WTC11 (cell line): ENCODE data around the gene PRSS53. TPM values are rescaled to one million over a fixed set of nuclear protein-coding genes. Genes with fewer than 3 reads are reported as not detected.

Source experiments
- ATAC-seq: fragments of 200-7000 bp; cut with Tn5 transposase; 2 replicates; pipeline ENCODE4 v1.10.0; 2021; ENCODE audit warnings: mild to moderate bottlenecking, moderate library complexity
- CTCF ChIA-PET: fragments of 300-600 bp; sonication (Branson Sonifier 250); formaldehyde crosslinking; loops from one replicate; lab custom pipeline; 2021; ENCODE audit warnings: antibody characterized with exemption; lab: Charles Lee
- POLR2A ChIA-PET: fragments of 350-600 bp; sonication (Branson Sonifier 250); formaldehyde crosslinking; loops from one replicate; lab custom pipeline; 2021; ENCODE audit warnings: antibody characterized with exemption; lab: Charles Lee
- DNase-seq: peaks from one replicate; pipeline ENCODE4 v3.0.0; 2021; ENCODE audit warnings: low spot score
- H3K27ac Mint-ChIP-seq: 2 replicates; pipeline ENCODE4 v1.8.0; 2021; ENCODE audit warnings: mixed read lengths
- H3K27me3 Mint-ChIP-seq: 2 replicates; pipeline ENCODE4 v1.8.0; 2021; ENCODE audit warnings: low read depth, mild to moderate bottlenecking, moderate library complexity, mixed read lengths
- H3K36me3 Mint-ChIP-seq: 2 replicates; pipeline ENCODE4 v1.8.0; 2021; ENCODE audit warnings: mixed read lengths
- H3K4me1 Mint-ChIP-seq: 2 replicates; pipeline ENCODE4 v1.8.0; 2022; ENCODE audit warnings: mixed read lengths
- H3K4me3 Mint-ChIP-seq: 2 replicates; pipeline ENCODE4 v1.8.0; 2021; ENCODE audit warnings: mild to moderate bottlenecking, moderate library complexity, mixed read lengths
- H3K9me3 Mint-ChIP-seq: 2 replicates; pipeline ENCODE4 v1.8.0; 2021; ENCODE audit warnings: mixed read lengths
- E2F5 ChIP-seq: sonication (generic); formaldehyde crosslinking; IDR thresholded peaks from 2 replicates; pipeline ENCODE4 v1.8.1; 2022; ENCODE audit warnings: mild to moderate bottlenecking, moderate library complexity, missing genetic modification reagents
- GABPB1 ChIP-seq: sonication (generic); formaldehyde crosslinking; IDR thresholded peaks from 2 replicates; pipeline ENCODE4 v1.8.1; 2023; ENCODE audit warnings: mild to moderate bottlenecking, missing genetic modification reagents
- HMGXB4 ChIP-seq: sonication (generic); formaldehyde crosslinking; IDR thresholded peaks from 2 replicates; pipeline ENCODE4 v1.8.1; 2023; ENCODE audit warnings: mild to moderate bottlenecking, moderate library complexity, missing genetic modification reagents
- IRF2 ChIP-seq: sonication (generic); formaldehyde crosslinking; IDR thresholded peaks from 2 replicates; pipeline ENCODE4 v1.8.0; 2022; ENCODE audit warnings: low read depth, missing genetic modification reagents, borderline replicate concordance
- JAZF1 ChIP-seq: fragments of 250-450 bp; sonication (Bioruptor Pico); IDR thresholded peaks from 2 replicates; pipeline ENCODE4 v1.9.0; 2021; ENCODE audit warnings: moderate library complexity, mild to moderate bottlenecking, inconsistent platforms
- SP1 ChIP-seq: sonication (generic); formaldehyde crosslinking; conservative IDR thresholded peaks from 2 replicates; pipeline ENCODE4 v1.8.1; 2022; ENCODE audit warnings: missing genetic modification reagents
- STAT6 ChIP-seq: sonication (generic); formaldehyde crosslinking; conservative IDR thresholded peaks from 2 replicates; pipeline ENCODE4 v1.8.1; 2023; ENCODE audit warnings: mild to moderate bottlenecking, low read depth, missing genetic modification reagents, moderate library complexity
- ZNF121 ChIP-seq: sonication (generic); formaldehyde crosslinking; IDR thresholded peaks from 2 replicates; pipeline ENCODE4 v1.8.0; 2023; ENCODE audit warnings: missing genetic modification reagents
- ZNF219 ChIP-seq: sonication (generic); formaldehyde crosslinking; IDR thresholded peaks from 2 replicates; pipeline ENCODE4 v1.8.0; 2023; ENCODE audit warnings: missing genetic modification reagents, mild to moderate bottlenecking, borderline replicate concordance
- ZNF263 ChIP-seq: sonication (generic); formaldehyde crosslinking; IDR thresholded peaks from 2 replicates; pipeline ENCODE4 v1.8.1; 2022; ENCODE audit warnings: low read depth, mild to moderate bottlenecking, moderate library complexity, missing genetic modification reagents
- ZNF423 ChIP-seq: fragments of 250-450 bp; sonication (Bioruptor Pico); IDR thresholded peaks from 2 replicates; pipeline ENCODE4 v2.1.2; 2022; ENCODE audit warnings: mild to moderate bottlenecking, moderate library complexity
- total RNA-seq: library from RNA; stranded (reverse); gene quantifications from 3 replicates; pipeline ENCODE4 v1.2.3, GENCODE V29; 2021
- TF ChIP-seq, protein P1 (sequence below): sonication (generic); formaldehyde crosslinking; conservative IDR thresholded peaks from 2 replicates; pipeline ENCODE4 v1.8.1; 2022; ENCODE audit warnings: mild to moderate bottlenecking, missing genetic modification reagents
- TF ChIP-seq, protein P2 (sequence below): sonication (generic); formaldehyde crosslinking; IDR thresholded peaks from 2 replicates; pipeline ENCODE4 v1.8.1; 2023; ENCODE audit warnings: mild to moderate bottlenecking, missing genetic modification reagents, borderline replicate concordance
- TF ChIP-seq, protein P3 (sequence below): fragments of 250-450 bp; sonication (Bioruptor Pico); conservative IDR thresholded peaks from 2 replicates; pipeline ENCODE4 v1.9.0; 2021; ENCODE audit warnings: mild to moderate bottlenecking

The PRSS53 gene
- total RNA-seq, 1 experiment from 2014 or later = 4.9 TPM

DNA sequence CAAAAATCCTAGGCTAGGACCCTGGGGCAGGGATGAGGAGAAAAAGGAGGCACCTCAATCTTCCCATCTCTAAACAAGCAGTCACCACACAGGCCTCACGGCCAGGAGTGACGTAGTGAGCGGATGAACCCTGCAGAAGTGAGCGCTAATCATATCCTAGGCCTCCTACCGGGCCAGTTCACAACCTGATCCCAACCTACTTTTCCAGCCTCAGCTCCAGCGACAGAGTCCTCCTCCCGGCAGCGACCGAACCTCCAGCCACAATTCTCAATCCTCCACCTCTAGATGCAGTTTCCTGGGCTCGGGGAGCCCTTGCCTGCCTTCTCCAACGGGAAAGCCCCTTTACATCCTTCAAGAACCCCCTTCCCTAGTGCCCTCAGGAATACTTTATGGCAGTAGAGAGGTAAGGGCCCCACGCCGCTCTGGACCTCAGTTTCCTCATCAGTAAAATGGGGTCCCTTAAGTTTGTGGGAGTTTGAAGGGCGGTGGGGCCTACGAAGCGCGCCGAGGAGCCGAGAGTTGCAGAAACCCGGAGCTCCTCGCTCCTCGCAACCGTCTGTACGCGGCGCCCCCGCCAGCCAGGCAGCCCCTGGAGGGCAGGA is 16.1 kb downstream of the PRSS53 start:
- TF ChIP-seq GABPB1 (CRISPR knock-in tag) (no peak), HMGXB4 (0 out of 2 replicates have a peak, but pooled peaks have one; percentile 6)
- Mint-ChIP-seq H3K36me3 (peaks cover 3% of the 10 kb centered on the region), H3K9me3 (no peaks in the 10 kb centered on the region), H3K4me1 (peaks cover 19% of the 10 kb centered on the region), H3K27ac (peak overlapping the region; percentile 89), H3K27me3 (no peaks in the 10 kb centered on the region), H3K4me3 (peak overlapping the region; percentile 99)
- ChIA-PET CTCF (interaction anchor here (0.8 to 2.4 kb wide), 7 partner anchors 30 to 87 kb away, joined by 3 to 22 read pairs (median 6); partner anchors contain the start of genes HSD3B7 and KAT8), POLR2A (interaction anchor here (1.0 to 1.4 kb wide), 2 partner anchors 22 to 88 kb away, joined by 3 to 6 read pairs; partner anchors contain the start of gene HSD3B7)
- DNase-seq (no peak), ATAC-seq (no peak)

GRCh38 chr16:31071861-31072260 is 16.9 kb downstream of the PRSS53 start:
- ATAC-seq (no peak), DNase-seq (no peak)
- peak overlapping the region; percentile 89; the same call in 1 of the 2 replicates for H3K27ac Mint-ChIP-seq
- H3K9me3 Mint-ChIP-seq = no peaks in the 10 kb centered on the region
- H3K27me3 Mint-ChIP-seq = no peaks in the 10 kb centered on the region
- TF ChIP-seq SP1 (CRISPR knock-in tag) (no peak), ZNF219 (no peak), ZNF263 (CRISPR knock-in tag) (no peak), STAT6 (CRISPR knock-in tag) (no peak), JAZF1 (CRISPR knock-in tag) (no peak), IRF2 (CRISPR knock-in tag) (no peak), ZNF121 (CRISPR knock-in tag) (no peak), E2F5 (CRISPR knock-in tag) (no peak), ZNF423 (no peak)
- TF ChIP-seq, protein P1, sequence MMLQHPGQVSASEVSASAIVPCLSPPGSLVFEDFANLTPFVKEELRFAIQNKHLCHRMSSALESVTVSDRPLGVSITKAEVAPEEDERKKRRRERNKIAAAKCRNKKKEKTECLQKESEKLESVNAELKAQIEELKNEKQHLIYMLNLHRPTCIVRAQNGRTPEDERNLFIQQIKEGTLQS (CRISPR knock-in tag) = no peak
- TF ChIP-seq, protein P2, sequence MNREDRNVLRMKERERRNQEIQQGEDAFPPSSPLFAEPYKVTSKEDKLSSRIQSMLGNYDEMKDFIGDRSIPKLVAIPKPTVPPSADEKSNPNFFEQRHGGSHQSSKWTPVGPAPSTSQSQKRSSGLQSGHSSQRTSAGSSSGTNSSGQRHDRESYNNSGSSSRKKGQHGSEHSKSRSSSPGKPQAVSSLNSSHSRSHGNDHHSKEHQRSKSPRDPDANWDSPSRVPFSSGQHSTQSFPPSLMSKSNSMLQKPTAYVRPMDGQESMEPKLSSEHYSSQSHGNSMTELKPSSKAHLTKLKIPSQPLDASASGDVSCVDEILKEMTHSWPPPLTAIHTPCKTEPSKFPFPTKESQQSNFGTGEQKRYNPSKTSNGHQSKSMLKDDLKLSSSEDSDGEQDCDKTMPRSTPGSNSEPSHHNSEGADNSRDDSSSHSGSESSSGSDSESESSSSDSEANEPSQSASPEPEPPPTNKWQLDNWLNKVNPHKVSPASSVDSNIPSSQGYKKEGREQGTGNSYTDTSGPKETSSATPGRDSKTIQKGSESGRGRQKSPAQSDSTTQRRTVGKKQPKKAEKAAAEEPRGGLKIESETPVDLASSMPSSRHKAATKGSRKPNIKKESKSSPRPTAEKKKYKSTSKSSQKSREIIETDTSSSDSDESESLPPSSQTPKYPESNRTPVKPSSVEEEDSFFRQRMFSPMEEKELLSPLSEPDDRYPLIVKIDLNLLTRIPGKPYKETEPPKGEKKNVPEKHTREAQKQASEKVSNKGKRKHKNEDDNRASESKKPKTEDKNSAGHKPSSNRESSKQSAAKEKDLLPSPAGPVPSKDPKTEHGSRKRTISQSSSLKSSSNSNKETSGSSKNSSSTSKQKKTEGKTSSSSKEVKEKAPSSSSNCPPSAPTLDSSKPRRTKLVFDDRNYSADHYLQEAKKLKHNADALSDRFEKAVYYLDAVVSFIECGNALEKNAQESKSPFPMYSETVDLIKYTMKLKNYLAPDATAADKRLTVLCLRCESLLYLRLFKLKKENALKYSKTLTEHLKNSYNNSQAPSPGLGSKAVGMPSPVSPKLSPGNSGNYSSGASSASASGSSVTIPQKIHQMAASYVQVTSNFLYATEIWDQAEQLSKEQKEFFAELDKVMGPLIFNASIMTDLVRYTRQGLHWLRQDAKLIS = no peak
- TF ChIP-seq, protein P3, sequence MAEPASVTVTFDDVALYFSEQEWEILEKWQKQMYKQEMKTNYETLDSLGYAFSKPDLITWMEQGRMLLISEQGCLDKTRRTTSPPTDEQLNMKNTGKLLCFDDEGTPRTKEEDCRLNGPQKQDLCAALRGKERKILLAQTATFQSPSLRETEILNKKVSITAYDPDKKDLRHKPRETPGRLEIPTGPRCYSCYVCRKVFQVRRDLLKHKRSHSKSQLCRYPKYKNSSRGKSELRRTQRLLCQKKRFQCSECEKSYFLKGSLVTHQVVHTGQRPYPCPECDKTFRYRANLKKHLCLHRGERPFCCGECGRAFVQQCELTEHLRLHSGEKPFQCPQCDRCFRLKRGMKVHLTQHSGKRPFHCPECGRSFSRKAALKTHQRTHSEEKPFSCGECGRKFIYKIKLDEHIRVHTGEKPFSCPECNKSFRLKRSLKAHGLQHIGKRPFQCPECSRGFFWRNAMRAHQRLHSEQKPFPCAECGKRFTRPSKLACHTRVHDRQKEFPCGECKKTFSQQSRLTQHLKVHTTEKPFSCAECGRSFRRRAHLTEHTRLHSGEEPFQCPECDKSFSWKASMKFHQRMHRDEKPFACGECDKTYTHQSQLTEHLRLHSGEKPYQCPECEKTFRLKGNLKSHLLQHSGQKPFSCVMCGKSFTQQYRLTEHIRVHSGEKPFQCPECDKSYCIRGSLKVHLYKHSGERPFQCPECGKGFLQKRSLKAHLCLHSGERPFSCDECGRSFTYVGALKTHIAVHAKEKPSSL = no peak
- TF ChIP-seq, all 79 proteins: peak for 0
- H3K4me1 Mint-ChIP-seq = peaks cover 19% of the 10 kb centered on the region
- ChIA-PET CTCF (interaction anchor here (0.5 to 2.0 kb wide), 3 partner anchors 30 to 87 kb away, joined by 3 to 6 read pairs (median 5); partner anchors contain the start of gene HSD3B7), POLR2A (no interaction called here)
- no peaks in the 10 kb centered on the region; the same call in 1 of the 2 replicates for H3K36me3 Mint-ChIP-seq
- peak overlapping the region; percentile 99 for H3K4me3 Mint-ChIP-seq
